Spinal cord (tissue), 10 donors: ENCODE results near the gene SGPL1. TPM values are rescaled to one million over a fixed set of nuclear protein-coding genes. Genes with fewer than 3 reads are reported as not detected.

Experiments used
- DNase-seq, 6 donors: peaks; one replicate each; pipeline versions ENCODE4 v3.0.0 to v3.0.0-alpha.2; 2013 to 2015; ENCODE audit warnings: low spot score in 6 of 6, low read depth in 4 of 6
- H3K27ac ChIP-seq: one replicate; pipeline ENCODE4 v1.5.1; 2013; ENCODE audit warnings: low read depth, low read length, control low read depth
- H3K27me3 ChIP-seq: one replicate; pipeline ENCODE4 v1.6.1; 2013; ENCODE audit warnings: low read length; ENCODE audit not compliant: control insufficient read depth, insufficient read depth
- H3K36me3 ChIP-seq: one replicate; pipeline ENCODE4 v1.6.1; 2013; ENCODE audit warnings: low read length; ENCODE audit not compliant: control insufficient read depth, insufficient read depth
- H3K4me1 ChIP-seq: one replicate; pipeline ENCODE4 v1.6.1; 2013; ENCODE audit warnings: low read length; ENCODE audit not compliant: control insufficient read depth, insufficient read depth
- H3K4me3 ChIP-seq: one replicate; pipeline ENCODE4 v1.5.1; 2013; ENCODE audit warnings: low read depth, low read length, control low read depth
- H3K9me3 ChIP-seq: one replicate; pipeline ENCODE4 v1.6.1; 2013; ENCODE audit warnings: low read length; ENCODE audit not compliant: control insufficient read depth, insufficient read depth
- WGBS: methylation state at CpG from one replicate; pipeline ENCODE4 v1.1.5; 2013; ENCODE audit warnings: missing lambda C conversion rate; ENCODE audit not compliant: insufficient coverage; 5-methylcytosine and 5-hydroxymethylcytosine counted together
- polyA plus RNA-seq, 2 donors: library from polyadenylated mRNA; unstranded; fragments of 120-200 nt; gene quantifications; one replicate each; pipeline ENCODE4 v1.2.1, GENCODE V29; 2013; ENCODE audit not compliant: insufficient read length in 2 of 2
- total RNA-seq, 2 donors: library from RNA; depleted of rRNA in 1 of 2; stranded (reverse); fragments of 120-200 nt in 1 of 2; fragments of >200 nt in 1 of 2; gene quantifications; one replicate each; pipeline versions ENCODE4 v1.2.3 to v1.2.4, GENCODE V29; 2013 to 2014
- donor health status: healthy.

The SGPL1 gene
- total and polyA plus RNA-seq, 4 donors = 40.8 to 53.1 (median 49.2) TPM

GRCh38 chr10:70809011-70809611 lies 6.6 kb upstream of the SGPL1 start:
- no peaks in the 10 kb centered on the region for H3K9me3 ChIP-seq
- no peak overlapping the region for H3K4me3 ChIP-seq
- no peak overlapping the region for H3K27ac ChIP-seq
- H3K4me1 ChIP-seq = peaks cover 4% of the 10 kb centered on the region
- WGBS = 82% methylated on average over 6 of the region's 6 CpGs
- DNase-seq = no peak
- no peaks in the 10 kb centered on the region for H3K36me3 ChIP-seq
- H3K27me3 ChIP-seq = no peaks in the 10 kb centered on the region

GRCh38 chr10:70809726-70810125 lies 6.0 kb upstream of the SGPL1 start:
- Histone ChIP-seq H3K27me3 (no peaks in the 10 kb centered on the region), H3K9me3 (no peaks in the 10 kb centered on the region), H3K4me1 (peaks cover 4% of the 10 kb centered on the region), H3K4me3 (no peak overlapping the region), H3K27ac (no peak overlapping the region), H3K36me3 (no peaks in the 10 kb centered on the region)
- no peak for DNase-seq
- WGBS = no CpG with 5 or more reads among the region's 2 CpGs

- DNase-seq = no peak
- Histone ChIP-seq H3K9me3 (no peaks in the 10 kb centered on the region), H3K36me3 (no peaks in the 10 kb centered on the region), H3K27me3 (no peaks in the 10 kb centered on the region), H3K27ac (no peak overlapping the region), H3K4me1 (peaks cover 4% of the 10 kb centered on the region), H3K4me3 (no peak overlapping the region)
- no CpG with 5 or more reads among the region's 1 CpG for WGBS
These were observed 4.8 kb upstream of the SGPL1 start for GRCh38 chr10:70810967-70811366.

- Histone ChIP-seq H3K9me3 (no peaks in the 10 kb centered on the region), H3K27ac (no peak overlapping the region), H3K4me3 (no peak overlapping the region), H3K27me3 (no peaks in the 10 kb centered on the region), H3K36me3 (no peaks in the 10 kb centered on the region), H3K4me1 (peaks cover 10% of the 10 kb centered on the region)
- DNase-seq = no peak
- 40% methylated on average over 1 of the region's 3 CpGs for WGBS
These were observed 3.9 kb upstream of the SGPL1 start for GRCh38 chr10:70811881-70812280.

- WGBS = 89% methylated on average over 4 of the region's 4 CpGs
- H3K4me1 ChIP-seq = peaks cover 14% of the 10 kb centered on the region
- H3K4me3 ChIP-seq = no peak overlapping the region
- no peak overlapping the region for H3K27ac ChIP-seq
- no peaks in the 10 kb centered on the region for H3K9me3 ChIP-seq
- H3K27me3 ChIP-seq = no peaks in the 10 kb centered on the region
- DNase-seq = peak in 1 of 6 donors; percentile 45
- H3K36me3 ChIP-seq = no peaks in the 10 kb centered on the region
These were observed 2.9 kb upstream of the SGPL1 start for GRCh38 chr10:70812814-70813213.

- Histone ChIP-seq H3K27ac (no peak overlapping the region), H3K36me3 (peaks cover 4% of the 10 kb centered on the region), H3K4me1 (peaks cover 13% of the 10 kb centered on the region), H3K4me3 (no peak overlapping the region), H3K27me3 (no peaks in the 10 kb centered on the region), H3K9me3 (no peaks in the 10 kb centered on the region)
- DNase-seq = no peak
- WGBS = 100% methylated on average over 2 of the region's 4 CpGs
These were observed 1.6 kb upstream of the SGPL1 start for GRCh38 chr10:70814126-70814525.

- Histone ChIP-seq H3K27ac (peak overlapping the region; percentile 92), H3K4me1 (peaks cover 10% of the 10 kb centered on the region), H3K9me3 (no peaks in the 10 kb centered on the region), H3K27me3 (no peaks in the 10 kb centered on the region), H3K36me3 (peaks cover 6% of the 10 kb centered on the region), H3K4me3 (peak overlapping the region; percentile 85)
- peak; percentile 29 to 89 (median 56) for DNase-seq
- under 1% methylated on average over 43 of the region's 43 CpGs for WGBS
These were observed 609 bp downstream of the SGPL1 start for GRCh38 chr10:70816220-70816894.

- Histone ChIP-seq H3K4me1 (peaks cover 13% of the 10 kb centered on the region), H3K27me3 (no peaks in the 10 kb centered on the region), H3K36me3 (peaks cover 6% of the 10 kb centered on the region), H3K4me3 (no peak overlapping the region), H3K27ac (no peak overlapping the region), H3K9me3 (no peaks in the 10 kb centered on the region)
- peak in 1 of 6 donors; percentile 54 for DNase-seq
- no CpG with 5 or more reads among the region's 4 CpGs for WGBS
These were observed 5.4 kb downstream of the SGPL1 start for GRCh38 chr10:70820976-70821750.

- Histone ChIP-seq H3K4me3 (no peak overlapping the region), H3K27ac (no peak overlapping the region), H3K4me1 (peaks cover 3% of the 10 kb centered on the region), H3K36me3 (peaks cover 6% of the 10 kb centered on the region), H3K9me3 (no peaks in the 10 kb centered on the region), H3K27me3 (no peaks in the 10 kb centered on the region)
- no CpG with 5 or more reads among the region's 2 CpGs for WGBS
- DNase-seq = peak in 1 of 6 donors; percentile 54
These were observed 6.5 kb downstream of the SGPL1 start for GRCh38 chr10:70822076-70822820.
